OCI-LY7 (cell line): ENCODE results near the gene PDZD7.

ENCODE experiments used
- CTCF ChIP-seq: fragments of 200-600 bp; sonication (generic); conservative IDR thresholded peaks from 2 replicates; pipeline ENCODE4 v1.5.1; 2014; ENCODE audit warnings: mild to moderate bottlenecking, antibody characterized with exemption, low read length, moderate library complexity, mixed read lengths
- EZH2phosphoT487 ChIP-seq: fragments of 200-600 bp; sonication (generic); IDR thresholded peaks from 2 replicates; pipeline ENCODE4 v1.6.1; 2018; ENCODE audit warnings: low read depth, borderline replicate concordance, mild to moderate bottlenecking, mixed run types, antibody characterized with exemption, low read length, moderate library complexity, mixed read lengths

GRCh38 chr10:101011517-101012423 lies 19.2 kb downstream of the PDZD7 start:
- TF ChIP-seq EZH2phosphoT487 = no peak
- TF ChIP-seq CTCF = peak; percentile 33; the same call in 1 of the 2 replicates
